Endometrial microvascular endothelial cells (primary cell): Measurements from ENCODE around the gene FADS2. TPM values are rescaled to one million over a fixed set of nuclear protein-coding genes. Genes with fewer than 3 reads are reported as not detected.

Source experiments
- in situ Hi-C: cut with HindIII; loops from 2 replicates; pipeline ENCODE4 v1.10.0; 2017; ENCODE audit warnings: low sequenced_read_pairs, low pct_unique_long_range_greater_than_20kb; ENCODE audit errors: inconsistent ontology term
- total RNA-seq: library from RNA; depleted of rRNA; stranded (reverse); fragments of >200 nt; gene quantifications from one replicate; pipeline ENCODE4 v1.2.3, GENCODE V29; 2015; ENCODE audit errors: inconsistent ontology term

FADS2 gene
- total RNA-seq, 1 donor from 2014 or later = 121 TPM

DNA sequence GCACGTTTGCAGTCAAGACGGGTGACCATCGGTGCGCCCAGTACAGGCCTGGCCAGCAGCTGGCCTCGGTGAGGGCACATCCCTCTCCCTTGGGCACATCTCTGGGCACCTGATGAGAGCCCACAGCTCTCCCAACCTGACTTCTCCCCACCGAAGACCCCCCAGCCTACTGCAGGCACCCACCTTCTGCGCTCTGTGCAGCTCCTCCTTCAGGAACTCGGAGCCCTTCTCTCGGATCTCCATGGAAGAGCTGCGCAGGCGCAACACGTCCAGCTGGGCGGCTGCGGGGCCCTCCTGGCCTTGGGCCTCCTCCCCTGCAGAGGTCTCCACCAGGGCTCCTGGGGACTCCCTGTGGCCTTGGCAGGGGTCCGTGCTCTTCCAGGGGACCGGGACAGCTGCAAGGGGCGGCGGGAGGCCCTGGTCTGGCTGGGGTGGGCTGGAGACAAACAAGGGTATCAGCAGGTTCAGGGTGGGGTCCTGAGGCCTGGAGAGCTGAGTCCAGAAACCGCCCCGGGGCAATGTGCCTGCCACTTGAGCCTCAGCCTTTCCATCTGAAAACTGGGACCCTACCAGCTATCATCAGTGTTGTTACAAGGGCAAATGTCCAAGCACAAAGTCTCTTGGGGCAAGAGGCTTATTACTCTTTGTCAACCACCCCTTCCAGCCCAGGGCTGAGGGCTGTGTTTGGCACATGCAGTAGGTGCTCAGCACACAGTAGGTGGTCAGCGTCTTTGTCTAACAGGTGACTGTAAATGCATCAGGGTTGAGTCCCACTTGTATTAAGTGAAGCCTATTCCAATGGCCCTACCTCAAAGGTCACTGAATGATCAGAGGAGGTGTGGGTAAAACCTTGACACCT lies 80.0 kb downstream of the FADS2 start:
- in situ Hi-C loops = no loop called here

- in situ Hi-C loops = no loop called here
Observed at GRCh38 chr11:61908730-61909316, 80.7 kb downstream of the FADS2 start.

GRCh38 chr11:61910187-61911127 lies 82.4 kb downstream of the FADS2 start:
- in situ Hi-C loops = no loop called here

GRCh38 chr11:61911128-61911700 lies 83.1 kb downstream of the FADS2 start:
- in situ Hi-C loops = no loop called here

GRCh38 chr11:61911701-61912529 lies 83.8 kb downstream of the FADS2 start:
- in situ Hi-C loops = no loop called here

GRCh38 chr11:61912530-61912898 lies 84.4 kb downstream of the FADS2 start:
- in situ Hi-C loops = no loop called here

DNA sequence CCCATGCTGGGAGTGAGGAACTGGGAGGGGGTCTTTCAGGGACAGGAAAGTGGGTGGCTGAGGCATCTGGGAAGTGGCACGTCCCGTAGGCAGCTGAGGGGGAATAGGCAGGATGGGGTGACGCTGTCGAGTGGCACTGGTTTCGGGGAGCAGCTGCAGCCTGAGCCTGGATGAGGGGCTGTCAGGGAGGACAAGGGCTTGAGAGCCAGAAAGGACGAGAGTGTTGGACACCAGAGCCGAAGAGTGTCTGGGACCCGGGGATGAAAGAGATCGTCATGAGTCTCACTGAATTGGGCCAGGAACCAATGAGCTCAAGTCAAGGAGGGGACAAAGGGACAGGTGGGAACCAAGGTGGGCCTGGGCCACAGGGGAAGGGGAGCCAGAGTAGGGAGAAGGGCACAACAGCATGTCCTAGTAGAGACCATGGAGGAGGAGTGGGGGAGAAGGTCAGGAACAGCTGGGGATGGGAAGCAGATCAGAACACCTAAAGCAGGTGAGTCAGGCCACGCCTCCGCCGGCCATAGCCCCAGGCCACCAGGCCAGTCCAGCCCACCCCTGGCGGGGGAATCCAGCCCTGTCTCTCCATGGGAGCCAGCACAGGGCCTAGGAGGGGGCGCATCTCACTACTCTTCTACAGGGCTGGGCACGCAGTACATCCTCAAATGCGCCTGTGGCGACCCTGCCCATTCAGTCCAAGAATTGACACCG lies 85.0 kb downstream of the FADS2 start:
- in situ Hi-C loops = no loop called here

GRCh38 chr11:61913699-61914395 lies 85.7 kb downstream of the FADS2 start:
- in situ Hi-C loops = no loop called here

DNA sequence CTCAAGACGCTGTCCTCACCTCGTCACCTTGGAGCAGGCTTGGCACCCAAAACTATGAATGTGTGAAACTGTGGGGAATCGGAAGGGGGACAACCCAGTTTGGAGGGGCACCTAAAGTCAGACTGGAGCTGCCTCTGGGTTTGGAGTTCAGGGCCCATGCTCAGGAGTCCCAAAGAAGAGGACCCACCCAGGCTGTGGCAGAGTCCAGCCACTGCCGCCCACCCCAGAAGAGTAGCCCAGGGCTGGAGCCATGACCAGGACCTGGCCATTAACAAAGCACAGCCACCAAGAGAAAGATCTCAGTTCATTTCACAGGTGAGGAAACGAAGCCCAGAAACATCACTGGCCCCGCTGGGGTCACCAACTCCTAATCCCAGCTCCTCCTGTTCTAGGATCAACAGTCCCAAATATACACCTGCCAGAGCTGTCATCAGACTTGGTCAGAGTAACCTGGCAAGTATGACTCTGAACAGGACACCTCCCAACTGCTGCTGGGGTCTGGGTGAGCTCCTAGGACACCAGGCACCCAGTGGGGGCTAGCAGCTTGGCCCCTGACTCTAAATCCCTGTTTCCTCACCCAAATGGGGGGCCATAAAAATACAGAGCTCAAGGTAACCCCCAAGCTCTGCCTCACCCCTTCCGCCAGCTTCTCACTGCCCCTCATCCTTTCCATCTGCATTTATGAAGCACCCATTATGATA lies 86.5 kb downstream of the FADS2 start:
- in situ Hi-C loops = no loop called here

GRCh38 chr11:61916737-61917333 lies 88.7 kb downstream of the FADS2 start:
- in situ Hi-C loops = no loop called here

Other genes with a start within 250 kb of the FADS2 start
- gene SYT7, start 247.2 kb upstream of the FADS2 start, total RNA-seq = not detected
- 2.5 TPM for gene DAGLA, start 147.9 kb upstream of the FADS2 start, total RNA-seq
- 13.7 TPM for gene MYRF, start 75.7 kb upstream of the FADS2 start, total RNA-seq
- 59.3 TPM for gene TMEM258, start 35.7 kb upstream of the FADS2 start, total RNA-seq
- 69.3 TPM for gene FEN1, start 35.4 kb upstream of the FADS2 start, total RNA-seq
- 40.0 TPM for gene FADS1, start 11.3 kb upstream of the FADS2 start, total RNA-seq
- 307 TPM for gene FADS3, start 63.2 kb downstream of the FADS2 start, total RNA-seq
- gene RAB3IL1, start 89.3 kb downstream of the FADS2 start, total RNA-seq = 2.5 TPM
- gene BEST1, start 122.1 kb downstream of the FADS2 start, total RNA-seq = under 0.01 TPM
- gene FTH1, start 139.3 kb downstream of the FADS2 start, total RNA-seq = 774 TPM